T-helper 22 cell (primary cell): ENCODE measurements around the gene CSTF2T.

Experiments used
- DNase-seq: peaks from one replicate; pipeline ENCODE4 v3.0.0-alpha.2; 2020; ENCODE audit warnings: low read depth

Gene CSTF2T

DNA sequence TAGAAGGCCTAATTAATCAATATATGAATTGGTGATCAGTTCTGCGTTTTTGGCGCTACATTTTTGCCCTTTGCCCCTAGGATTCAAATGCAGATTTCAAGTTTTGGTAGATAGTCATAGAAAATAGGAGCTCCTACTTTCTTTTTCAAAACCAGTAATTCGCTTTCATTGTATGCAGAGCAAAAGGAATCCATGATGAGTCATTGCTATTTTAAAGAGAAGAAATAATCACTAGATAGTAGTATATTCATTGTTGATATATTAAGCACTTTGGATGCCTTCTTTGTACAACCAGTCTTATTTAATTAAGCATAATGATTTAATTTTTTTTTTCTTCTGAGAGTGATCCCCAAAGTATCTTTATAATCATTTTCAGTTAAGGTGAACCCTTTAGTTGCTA, 50.3 kb downstream of the CSTF2T start:
- DNase-seq = no peak
